ENCODE results near the gene BCAR3. TPM values are rescaled to one million over a fixed set of nuclear protein-coding genes. Genes with fewer than 3 reads are reported as not detected.

The BCAR3 gene
- total and polyA plus RNA-seq, 7 experiments from 2014 or later, result 0.22 to 1.7 (median 0.84) TPM

- no peaks in the 10 kb centered on the region for H3K27me3 ChIP-seq (ENCODE audit: control insufficient read depth in 2 of 2, insufficient read depth in 2 of 2, low read length in 2 of 2)
- H3K36me3 Mint-ChIP-seq, result no peaks in the 10 kb centered on the region
- H3K4me3 ChIP-seq (ENCODE audit: low read length), result no peak overlapping the region
- no peaks in the 10 kb centered on the region for H3K9me3 Mint-ChIP-seq
- H3K27me3 Mint-ChIP-seq, result no peaks in the 10 kb centered on the region
- ChIA-PET POLR2A (no interaction called here), CTCF (no interaction called here)
- no peaks in the 10 kb centered on the region for H3K4me1 ChIP-seq (ENCODE audit: control insufficient read depth in 2 of 2, insufficient read depth in 2 of 2, low read length in 2 of 2)
- intact Hi-C loops (cut with micrococcal nuclease), result no loop called here
- DNase-seq (no peak), ATAC-seq (no peak)
- H3K9me3 ChIP-seq (ENCODE audit: control insufficient read depth in 2 of 3, low read length in 3 of 3), result no peaks in the 10 kb centered on the region
- no peaks in the 10 kb centered on the region for H3K4me1 Mint-ChIP-seq
- H3K4me3 Mint-ChIP-seq, result no peak overlapping the region
- H3K36me3 ChIP-seq (ENCODE audit: control insufficient read depth in 2 of 3, insufficient read depth in 3 of 3, low read length in 3 of 3), result no peaks in the 10 kb centered on the region
- no peak overlapping the region for H3K27ac ChIP-seq (ENCODE audit: low read depth, low read length)
- H3K27ac Mint-ChIP-seq, result no peak overlapping the region
These were observed 103.2 kb downstream of the BCAR3 start for GRCh38 chr1:93578433-93578830.

GRCh38 chr1:93577536-93578432, 103.9 kb downstream of the BCAR3 start:
- no peak for DNase-seq
- Histone ChIP-seq H3K9me3 (ENCODE audit: control insufficient read depth in 2 of 3, low read length in 3 of 3) (no peaks in the 10 kb centered on the region), H3K4me3 (ENCODE audit: low read length) (no peak overlapping the region), H3K27ac (ENCODE audit: low read depth, low read length) (no peak overlapping the region), H3K27me3 (ENCODE audit: control insufficient read depth in 2 of 2, insufficient read depth in 2 of 2, low read length in 2 of 2) (no peaks in the 10 kb centered on the region), H3K4me1 (ENCODE audit: control insufficient read depth in 2 of 2, insufficient read depth in 2 of 2, low read length in 2 of 2) (no peaks in the 10 kb centered on the region), H3K36me3 (ENCODE audit: control insufficient read depth in 2 of 3, insufficient read depth in 3 of 3, low read length in 3 of 3) (no peaks in the 10 kb centered on the region)
- H3K4me1 Mint-ChIP-seq, result no peaks in the 10 kb centered on the region
- H3K36me3 Mint-ChIP-seq, result no peaks in the 10 kb centered on the region
- H3K9me3 Mint-ChIP-seq, result no peaks in the 10 kb centered on the region
- ChIA-PET POLR2A (no interaction called here), CTCF (no interaction called here)
- H3K4me3 Mint-ChIP-seq, result no peak overlapping the region
- no peak for ATAC-seq
- intact Hi-C loops (cut with micrococcal nuclease), result no loop called here
- no peak overlapping the region for H3K27ac Mint-ChIP-seq
- H3K27me3 Mint-ChIP-seq, result no peaks in the 10 kb centered on the region

GRCh38 chr1:93576746-93577145, 104.9 kb downstream of the BCAR3 start:
- intact Hi-C loops (cut with micrococcal nuclease), result no loop called here
- ATAC-seq (no peak), DNase-seq (no peak)
- Histone ChIP-seq H3K4me1 (ENCODE audit: control insufficient read depth in 2 of 2, insufficient read depth in 2 of 2, low read length in 2 of 2) (no peaks in the 10 kb centered on the region), H3K36me3 (ENCODE audit: control insufficient read depth in 2 of 3, insufficient read depth in 3 of 3, low read length in 3 of 3) (no peaks in the 10 kb centered on the region), H3K9me3 (ENCODE audit: control insufficient read depth in 2 of 3, low read length in 3 of 3) (no peaks in the 10 kb centered on the region), H3K27me3 (ENCODE audit: control insufficient read depth in 2 of 2, insufficient read depth in 2 of 2, low read length in 2 of 2) (no peaks in the 10 kb centered on the region), H3K27ac (ENCODE audit: low read depth, low read length) (no peak overlapping the region), H3K4me3 (ENCODE audit: low read length) (no peak overlapping the region)
- Mint-ChIP-seq H3K4me3 (no peak overlapping the region), H3K36me3 (no peaks in the 10 kb centered on the region), H3K4me1 (no peaks in the 10 kb centered on the region), H3K9me3 (no peaks in the 10 kb centered on the region), H3K27ac (no peak overlapping the region), H3K27me3 (no peaks in the 10 kb centered on the region)
- CTCF ChIA-PET, result no interaction called here
- POLR2A ChIA-PET, result no interaction called here

GRCh38 chr1:93576346-93576745, 105.3 kb downstream of the BCAR3 start:
- H3K4me1 ChIP-seq (ENCODE audit: control insufficient read depth in 2 of 2, insufficient read depth in 2 of 2, low read length in 2 of 2), result no peaks in the 10 kb centered on the region
- H3K4me3 ChIP-seq (ENCODE audit: low read length), result no peak overlapping the region
- Mint-ChIP-seq H3K4me1 (no peaks in the 10 kb centered on the region), H3K4me3 (no peak overlapping the region), H3K9me3 (no peaks in the 10 kb centered on the region), H3K27ac (no peak overlapping the region), H3K27me3 (no peaks in the 10 kb centered on the region), H3K36me3 (no peaks in the 10 kb centered on the region)
- no peaks in the 10 kb centered on the region for H3K27me3 ChIP-seq (ENCODE audit: control insufficient read depth in 2 of 2, insufficient read depth in 2 of 2, low read length in 2 of 2)
- DNase-seq (no peak), ATAC-seq (no peak)
- no peak overlapping the region for H3K27ac ChIP-seq (ENCODE audit: low read depth, low read length)
- H3K36me3 ChIP-seq (ENCODE audit: control insufficient read depth in 2 of 3, insufficient read depth in 3 of 3, low read length in 3 of 3), result no peaks in the 10 kb centered on the region
- ChIA-PET POLR2A (no interaction called here), CTCF (no interaction called here)
- H3K9me3 ChIP-seq (ENCODE audit: control insufficient read depth in 2 of 3, low read length in 3 of 3), result no peaks in the 10 kb centered on the region
- intact Hi-C loops (cut with micrococcal nuclease), result no loop called here

- ChIA-PET POLR2A (no interaction called here), CTCF (no interaction called here)
- Histone ChIP-seq H3K36me3 (ENCODE audit: control insufficient read depth in 2 of 3, insufficient read depth in 3 of 3, low read length in 3 of 3) (no peaks in the 10 kb centered on the region), H3K27ac (ENCODE audit: low read depth, low read length) (no peak overlapping the region), H3K9me3 (ENCODE audit: control insufficient read depth in 2 of 3, low read length in 3 of 3) (no peaks in the 10 kb centered on the region), H3K4me1 (ENCODE audit: control insufficient read depth in 2 of 2, insufficient read depth in 2 of 2, low read length in 2 of 2) (no peaks in the 10 kb centered on the region), H3K27me3 (ENCODE audit: control insufficient read depth in 2 of 2, insufficient read depth in 2 of 2, low read length in 2 of 2) (no peaks in the 10 kb centered on the region), H3K4me3 (ENCODE audit: low read length) (no peak overlapping the region)
- H3K27ac Mint-ChIP-seq, result no peak overlapping the region
- no peaks in the 10 kb centered on the region for H3K36me3 Mint-ChIP-seq
- H3K4me1 Mint-ChIP-seq, result no peaks in the 10 kb centered on the region
- no peaks in the 10 kb centered on the region for H3K9me3 Mint-ChIP-seq
- ATAC-seq (no peak), DNase-seq (no peak)
- intact Hi-C loops (cut with micrococcal nuclease), result no loop called here
- H3K4me3 Mint-ChIP-seq, result no peak overlapping the region
- H3K27me3 Mint-ChIP-seq, result no peaks in the 10 kb centered on the region
These were observed 105.9 kb downstream of the BCAR3 start for GRCh38 chr1:93575621-93576284.

GRCh38 chr1:93574991-93575390, 106.6 kb downstream of the BCAR3 start:
- Mint-ChIP-seq H3K27ac (no peak overlapping the region), H3K4me1 (no peaks in the 10 kb centered on the region), H3K9me3 (no peaks in the 10 kb centered on the region), H3K4me3 (no peak overlapping the region), H3K36me3 (no peaks in the 10 kb centered on the region), H3K27me3 (no peaks in the 10 kb centered on the region)
- no peaks in the 10 kb centered on the region for H3K27me3 ChIP-seq (ENCODE audit: control insufficient read depth in 2 of 2, insufficient read depth in 2 of 2, low read length in 2 of 2)
- intact Hi-C loops (cut with micrococcal nuclease), result no loop called here
- DNase-seq (no peak), ATAC-seq (no peak)
- H3K9me3 ChIP-seq (ENCODE audit: control insufficient read depth in 2 of 3, low read length in 3 of 3), result no peaks in the 10 kb centered on the region
- POLR2A ChIA-PET, result no interaction called here
- no peaks in the 10 kb centered on the region for H3K4me1 ChIP-seq (ENCODE audit: control insufficient read depth in 2 of 2, insufficient read depth in 2 of 2, low read length in 2 of 2)
- CTCF ChIA-PET, result no interaction called here
- no peak overlapping the region for H3K27ac ChIP-seq (ENCODE audit: low read depth, low read length)
- H3K36me3 ChIP-seq (ENCODE audit: control insufficient read depth in 2 of 3, insufficient read depth in 3 of 3, low read length in 3 of 3), result no peaks in the 10 kb centered on the region
- H3K4me3 ChIP-seq (ENCODE audit: low read length), result no peak overlapping the region

GRCh38 chr1:93574511-93574910, 107.1 kb downstream of the BCAR3 start:
- Mint-ChIP-seq H3K9me3 (no peaks in the 10 kb centered on the region), H3K36me3 (no peaks in the 10 kb centered on the region), H3K4me3 (no peak overlapping the region), H3K27ac (no peak overlapping the region), H3K4me1 (no peaks in the 10 kb centered on the region), H3K27me3 (no peaks in the 10 kb centered on the region)
- no peaks in the 10 kb centered on the region for H3K4me1 ChIP-seq (ENCODE audit: control insufficient read depth in 2 of 2, insufficient read depth in 2 of 2, low read length in 2 of 2)
- no peaks in the 10 kb centered on the region for H3K36me3 ChIP-seq (ENCODE audit: control insufficient read depth in 2 of 3, insufficient read depth in 3 of 3, low read length in 3 of 3)
- no peaks in the 10 kb centered on the region for H3K27me3 ChIP-seq (ENCODE audit: control insufficient read depth in 2 of 2, insufficient read depth in 2 of 2, low read length in 2 of 2)
- H3K27ac ChIP-seq (ENCODE audit: low read depth, low read length), result no peak overlapping the region
- no peak overlapping the region for H3K4me3 ChIP-seq (ENCODE audit: low read length)
- CTCF ChIA-PET, result no interaction called here
- ATAC-seq (no peak), DNase-seq (no peak)
- intact Hi-C loops (cut with micrococcal nuclease), result no loop called here
- H3K9me3 ChIP-seq (ENCODE audit: control insufficient read depth in 2 of 3, low read length in 3 of 3), result no peaks in the 10 kb centered on the region
- POLR2A ChIA-PET, result no interaction called here

Data from naive thymus-derived CD4-positive, alpha-beta T cell (primary cell).